Loucy (cell line): Measurements from ENCODE around the gene L3HYPDH.

Experiments
- H2AFZ ChIP-seq: fragments of 200-600 bp; sonication (generic); 2 replicates; pipeline ENCODE4 v1.6.0; 2016; ENCODE audit warnings: antibody characterized with exemption, mild to moderate bottlenecking, low read length, moderate library complexity
- H3F3A ChIP-seq: fragments of 200-600 bp; 2 replicates; pipeline ENCODE4 v1.6.0; 2016; ENCODE audit warnings: antibody characterized with exemption, low read depth, mild to moderate bottlenecking
- H3K27me3 ChIP-seq: fragments of 200-600 bp; sonication (generic); 2 replicates; pipeline ENCODE4 v1.6.1; 2014; ENCODE audit warnings: low read length, mild to moderate bottlenecking; ENCODE audit not compliant: insufficient read depth, poor library complexity, severe bottlenecking
- H3K36me3 ChIP-seq: fragments of 200-600 bp; sonication (generic); 2 replicates; pipeline ENCODE4 v1.6.1; 2016; ENCODE audit warnings: low read length; ENCODE audit not compliant: insufficient read depth
- H3K4me1 ChIP-seq: fragments of 200-600 bp; sonication (generic); 2 replicates; pipeline ENCODE4 v1.5.1; 2014; ENCODE audit warnings: low read length, mild to moderate bottlenecking; ENCODE audit not compliant: insufficient read depth, poor library complexity, severe bottlenecking
- H3K4me2 ChIP-seq: fragments of 200-600 bp; sonication (generic); 2 replicates; pipeline ENCODE4 v1.6.0; 2014; ENCODE audit warnings: antibody characterized with exemption, low read length, low read depth, mild to moderate bottlenecking; ENCODE audit not compliant: poor library complexity, severe bottlenecking
- H3K4me3 ChIP-seq: fragments of 200-600 bp; sonication (generic); 2 replicates; pipeline ENCODE4 v1.5.1; 2014; ENCODE audit warnings: low read length, mild to moderate bottlenecking, mixed read lengths; ENCODE audit not compliant: poor library complexity, severe bottlenecking
- H3K79me2 ChIP-seq: fragments of 200-600 bp; sonication (generic); 2 replicates; pipeline ENCODE4 v1.6.1; 2014; ENCODE audit warnings: low read length; ENCODE audit not compliant: insufficient read depth
- H3K9ac ChIP-seq: fragments of 200-600 bp; sonication (generic); 2 replicates; pipeline ENCODE4 v1.6.0; 2014; ENCODE audit warnings: mild to moderate bottlenecking, low read depth, low read length, moderate library complexity; ENCODE audit not compliant: poor library complexity, severe bottlenecking
- H3K9me2 ChIP-seq: fragments of 200-600 bp; sonication (generic); replicated peaks from 2 replicates; pipeline ENCODE4 v1.6.1; 2016; ENCODE audit warnings: low read depth, low read length, mixed read lengths
- H3K9me3 ChIP-seq: fragments of 200-600 bp; sonication (generic); 2 replicates; pipeline ENCODE4 v1.6.1; 2014; ENCODE audit warnings: mild to moderate bottlenecking, antibody characterized with exemption, low read length, low read depth; ENCODE audit not compliant: insufficient read depth
- H4K20me1 ChIP-seq: fragments of 200-600 bp; sonication (generic); 2 replicates; pipeline ENCODE4 v1.6.0; 2014; ENCODE audit warnings: antibody characterized with exemption, low read length, mild to moderate bottlenecking; ENCODE audit not compliant: insufficient read depth, poor library complexity, severe bottlenecking
- EZH2phosphoT487 ChIP-seq: fragments of 200-600 bp; IDR thresholded peaks from 2 replicates; pipeline ENCODE4 v1.6.1; 2018; ENCODE audit warnings: antibody characterized with exemption, mild to moderate bottlenecking, moderate library complexity, borderline replicate concordance
- TF ChIP-seq, protein P1 (sequence below): fragments of 200-600 bp; sonication (generic); conservative IDR thresholded peaks from 2 replicates; pipeline ENCODE4 v1.5.1; 2014; ENCODE audit warnings: mild to moderate bottlenecking, antibody characterized with exemption, low read length

Gene L3HYPDH

DNA sequence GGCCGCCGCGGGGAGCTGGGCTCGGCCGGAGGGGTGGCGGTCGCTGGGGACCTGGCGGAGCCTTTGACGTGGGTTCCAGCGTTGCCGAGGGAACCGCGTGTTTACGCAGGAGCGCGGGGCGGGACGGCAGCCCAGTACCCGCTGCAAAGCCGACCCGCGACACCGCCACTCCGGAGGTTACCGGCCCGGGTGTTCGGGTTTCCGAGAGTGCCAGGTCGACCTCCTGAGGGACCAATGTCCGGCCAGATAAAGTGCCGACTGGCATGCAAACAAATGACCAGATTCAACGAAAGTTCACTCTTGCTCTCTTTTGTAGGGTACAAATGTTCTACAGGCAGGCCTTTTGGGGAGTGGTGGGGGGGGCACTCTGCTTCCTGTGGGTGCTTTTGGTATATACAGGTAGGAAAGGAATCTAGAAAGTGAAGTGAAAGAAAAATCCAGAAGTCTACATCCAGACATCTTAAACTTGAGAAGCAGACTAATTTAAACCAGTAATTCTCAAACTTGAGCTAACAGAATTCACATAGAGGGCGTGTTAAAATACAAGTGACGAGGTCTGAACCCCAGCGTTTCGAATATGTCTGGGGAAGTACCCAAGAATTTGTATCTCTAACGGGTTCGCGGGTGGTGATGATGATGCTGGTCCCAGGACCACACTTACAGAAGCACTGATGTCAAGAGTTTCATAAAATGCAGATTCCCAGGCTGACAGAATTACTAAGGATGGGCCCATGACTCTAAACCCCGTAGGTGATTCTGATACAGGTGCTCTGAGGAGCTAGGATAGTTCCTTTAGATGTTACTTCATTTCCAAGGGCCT, 18.7 kb downstream of the L3HYPDH start, which contains the start of gene GPR135:
Gene GPR135 (minus strand): TSS at position 65 of the 820 bp plus-strand sequence. CDS start 154 bp downstream, outside the sequence.
- no peaks in the 10 kb centered on the region for H3K4me1 ChIP-seq
- H3K27me3 ChIP-seq: no peaks in the 10 kb centered on the region
- H3K79me2 ChIP-seq: no peaks in the 10 kb centered on the region
- no peaks in the 10 kb centered on the region for H3K9me2 ChIP-seq
- H3K9me3 ChIP-seq: no peaks in the 10 kb centered on the region
- peak within 1 kb of the TSS; percentile 35 for H3K4me2 ChIP-seq
- no peaks in the 10 kb centered on the region for H3K36me3 ChIP-seq
- no peaks in the 10 kb centered on the region for H3F3A ChIP-seq
- H3K4me3 ChIP-seq: peak within 1 kb of the TSS; percentile 31
- H4K20me1 ChIP-seq: no peaks in the 10 kb centered on the region
- TF ChIP-seq, protein P1, sequence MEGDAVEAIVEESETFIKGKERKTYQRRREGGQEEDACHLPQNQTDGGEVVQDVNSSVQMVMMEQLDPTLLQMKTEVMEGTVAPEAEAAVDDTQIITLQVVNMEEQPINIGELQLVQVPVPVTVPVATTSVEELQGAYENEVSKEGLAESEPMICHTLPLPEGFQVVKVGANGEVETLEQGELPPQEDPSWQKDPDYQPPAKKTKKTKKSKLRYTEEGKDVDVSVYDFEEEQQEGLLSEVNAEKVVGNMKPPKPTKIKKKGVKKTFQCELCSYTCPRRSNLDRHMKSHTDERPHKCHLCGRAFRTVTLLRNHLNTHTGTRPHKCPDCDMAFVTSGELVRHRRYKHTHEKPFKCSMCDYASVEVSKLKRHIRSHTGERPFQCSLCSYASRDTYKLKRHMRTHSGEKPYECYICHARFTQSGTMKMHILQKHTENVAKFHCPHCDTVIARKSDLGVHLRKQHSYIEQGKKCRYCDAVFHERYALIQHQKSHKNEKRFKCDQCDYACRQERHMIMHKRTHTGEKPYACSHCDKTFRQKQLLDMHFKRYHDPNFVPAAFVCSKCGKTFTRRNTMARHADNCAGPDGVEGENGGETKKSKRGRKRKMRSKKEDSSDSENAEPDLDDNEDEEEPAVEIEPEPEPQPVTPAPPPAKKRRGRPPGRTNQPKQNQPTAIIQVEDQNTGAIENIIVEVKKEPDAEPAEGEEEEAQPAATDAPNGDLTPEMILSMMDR: no peak
- TF ChIP-seq EZH2phosphoT487: no peak
- no peak within 1 kb of the TSS for H2AFZ ChIP-seq
- H3K9ac ChIP-seq: no peak within 1 kb of the TSS

DNA sequence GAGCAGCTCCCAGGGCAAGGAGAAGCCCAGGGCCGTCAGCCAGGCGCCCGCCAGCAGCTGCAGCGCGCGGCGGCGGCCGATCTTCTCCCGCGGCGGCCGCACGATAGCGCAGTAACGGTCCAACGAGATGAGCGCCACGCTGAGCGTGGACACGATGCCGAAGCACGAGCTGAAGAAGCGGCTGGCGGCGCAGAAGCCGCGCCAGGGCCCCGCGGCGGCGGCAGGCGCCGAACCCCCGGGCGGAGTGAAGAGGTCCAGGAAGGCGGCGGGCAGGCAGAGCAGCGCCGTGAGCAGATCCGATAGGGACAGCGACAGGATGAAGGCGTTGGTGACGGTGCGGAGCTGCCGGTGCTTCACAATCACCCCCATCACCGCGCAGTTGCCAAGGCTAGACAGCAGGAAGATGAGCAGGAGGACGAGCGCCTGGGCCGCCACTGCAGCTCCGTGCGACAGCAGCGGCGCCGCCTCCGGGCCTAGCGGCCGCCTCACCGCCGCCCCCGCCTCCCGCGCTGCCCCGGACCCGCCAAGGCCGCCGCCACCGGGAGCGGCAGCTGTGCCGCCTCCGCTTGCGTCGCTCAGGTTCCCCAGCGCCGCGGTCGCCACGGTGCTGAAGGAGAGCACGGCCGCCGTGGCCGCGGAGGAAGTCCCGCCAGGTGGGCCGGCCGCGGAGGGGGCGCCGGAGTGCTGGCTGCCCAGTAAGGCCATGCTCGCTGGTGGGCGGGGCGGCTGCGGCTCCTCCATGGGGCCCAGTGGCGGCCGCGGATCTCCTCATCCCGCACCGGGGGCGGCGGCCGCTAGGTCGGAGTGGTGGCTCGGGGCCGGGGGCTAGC, 19.5 kb downstream of the L3HYPDH start:
- H3K9me3 ChIP-seq: no peaks in the 10 kb centered on the region
- H3K9me2 ChIP-seq: no peaks in the 10 kb centered on the region
- peak overlapping the region; percentile 35 for H3K4me2 ChIP-seq
- H3K9ac ChIP-seq: no peak overlapping the region
- H2AFZ ChIP-seq: no peak overlapping the region
- H4K20me1 ChIP-seq: no peaks in the 10 kb centered on the region
- peak overlapping the region; percentile 31 for H3K4me3 ChIP-seq
- no peaks in the 10 kb centered on the region for H3K27me3 ChIP-seq
- no peaks in the 10 kb centered on the region for H3F3A ChIP-seq
- H3K36me3 ChIP-seq: no peaks in the 10 kb centered on the region
- no peaks in the 10 kb centered on the region for H3K4me1 ChIP-seq
- TF ChIP-seq EZH2phosphoT487: no peak
- TF ChIP-seq, protein P1: no peak
- H3K79me2 ChIP-seq: no peaks in the 10 kb centered on the region

DNA sequence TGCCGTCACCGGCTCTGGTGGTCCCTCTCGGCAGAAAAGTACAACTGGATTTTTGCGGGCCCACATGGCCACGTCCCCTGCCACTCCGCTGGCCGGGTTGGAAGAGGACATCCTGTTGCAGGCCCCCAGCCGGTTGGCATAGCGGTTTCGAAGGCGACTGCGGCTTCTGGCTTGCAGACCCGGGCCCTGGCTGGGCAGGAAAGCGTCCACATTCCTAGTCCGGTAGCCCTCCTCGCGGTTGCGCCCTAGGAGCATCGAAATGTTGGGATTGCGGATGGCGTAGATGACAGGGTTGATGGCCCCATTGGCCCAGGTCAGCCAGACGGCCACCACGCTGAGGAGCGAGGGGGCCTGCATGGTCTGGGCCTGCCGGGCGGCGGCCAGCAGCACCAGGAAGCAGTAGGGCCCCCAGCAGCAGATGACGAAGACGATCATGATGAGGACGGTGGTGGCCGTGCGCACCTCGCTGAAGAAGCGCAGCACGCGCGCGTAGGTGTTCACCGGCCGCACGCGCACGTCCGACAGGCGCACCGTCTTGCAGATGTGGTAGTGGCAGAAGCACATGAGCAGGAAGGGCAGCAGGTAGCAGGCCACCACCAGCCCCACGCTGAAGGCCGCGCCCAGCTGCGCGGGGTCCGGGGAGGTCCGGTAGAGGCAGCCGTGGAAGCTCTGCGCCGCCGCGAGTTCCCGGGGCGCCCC, 20.3 kb downstream of the L3HYPDH start:
- H3K36me3 ChIP-seq: no peaks in the 10 kb centered on the region
- H3K9me3 ChIP-seq: no peaks in the 10 kb centered on the region
- H3K4me1 ChIP-seq: no peaks in the 10 kb centered on the region
- H3K27me3 ChIP-seq: no peaks in the 10 kb centered on the region
- H4K20me1 ChIP-seq: no peaks in the 10 kb centered on the region
- H3K4me3 ChIP-seq: no peak overlapping the region
- no peaks in the 10 kb centered on the region for H3K9me2 ChIP-seq
- no peaks in the 10 kb centered on the region for H3F3A ChIP-seq
- H2AFZ ChIP-seq: no peak overlapping the region
- TF ChIP-seq EZH2phosphoT487: no peak
- TF ChIP-seq, protein P1: no peak
- no peaks in the 10 kb centered on the region for H3K79me2 ChIP-seq
- H3K9ac ChIP-seq: no peak overlapping the region
- no peak overlapping the region for H3K4me2 ChIP-seq
